CD14-positive monocyte (primary cell): ENCODE results near the gene MEOX1. TPM values are rescaled to one million over a fixed set of nuclear protein-coding genes. Genes with fewer than 3 reads are reported as not detected.

Experiments used
- DNase-seq, 3 donors: peaks; one replicate each; pipeline ENCODE4 v3.0.0-alpha.2; 2011 to 2022
- H2AFZ ChIP-seq: 2 replicates; pipeline ENCODE4 v1.6.0; 2012; ENCODE audit warnings: mild to moderate bottlenecking, low read depth, low read length, inconsistent platforms; ENCODE audit not compliant: insufficient read depth, poor library complexity, severe bottlenecking
- H3K27ac ChIP-seq, 2 donors: 1 replicate in 1 of 2; 2 replicates in 1 of 2; pipeline ENCODE4 v1.5.1; 2012 to 2013; ENCODE audit warnings: low read length in 2 of 2, control low read depth in 1 of 2, inconsistent platforms in 1 of 2, low read depth in 1 of 2, mild to moderate bottlenecking in 1 of 2
- H3K27me3 ChIP-seq, 2 donors: one replicate each; pipeline versions ENCODE4 v1.6.0 to v1.6.1; 2011 to 2013; ENCODE audit warnings: low read length in 2 of 2; ENCODE audit not compliant: control insufficient read depth in 2 of 2, insufficient read depth in 2 of 2
- H3K36me3 ChIP-seq, 2 donors: replicated peaks in 1 of 2; 1 replicate in 1 of 2; 2 replicates in 1 of 2; pipeline versions ENCODE4 v1.5.1 to v1.6.1; 2012 to 2013; ENCODE audit warnings: low read length in 2 of 2, control low read depth in 1 of 2, inconsistent platforms in 1 of 2, mild to moderate bottlenecking in 1 of 2; ENCODE audit not compliant: insufficient read depth in 2 of 2, control insufficient read depth in 1 of 2
- H3K4me1 ChIP-seq, 2 donors: 1 replicate in 1 of 2; 2 replicates in 1 of 2; pipeline versions ENCODE4 v1.5.1 to v1.6.1; 2012 to 2013; ENCODE audit warnings: low read length in 2 of 2, control low read depth in 1 of 2, inconsistent platforms in 1 of 2, mild to moderate bottlenecking in 1 of 2, moderate library complexity in 1 of 2; ENCODE audit not compliant: insufficient read depth in 2 of 2, control insufficient read depth in 1 of 2
- H3K4me2 ChIP-seq: replicated peaks from 2 replicates; pipeline ENCODE3; 2012; ENCODE audit warnings: low read length, moderate library complexity, mild to moderate bottlenecking; ENCODE audit not compliant: poor library complexity, severe bottlenecking; ENCODE audit errors: extremely low read depth
- H3K4me3 ChIP-seq, 3 experiments: fragments of 200-600 bp in 1 of 3; sonication (generic) in 1 of 3; replicated peaks in 1 of 3; 1 replicate in 2 of 3; 2 replicates in 1 of 3; pipeline ENCODE4 v1.5.1; 2011 to 2013; ENCODE audit warnings: low read length in 3 of 3, mild to moderate bottlenecking in 3 of 3, control low read depth in 2 of 3, low read depth in 2 of 3, inconsistent platforms in 1 of 3, moderate library complexity in 1 of 3
- H3K79me2 ChIP-seq: 2 replicates; pipeline ENCODE4 v1.6.0; 2012; ENCODE audit warnings: mild to moderate bottlenecking, control low read depth, inconsistent platforms, low read length, moderate library complexity; ENCODE audit not compliant: insufficient read depth
- H3K9ac ChIP-seq: 2 replicates; pipeline ENCODE4 v1.6.0; 2017; ENCODE audit warnings: low read length, mild to moderate bottlenecking; ENCODE audit not compliant: insufficient read depth, poor library complexity, severe bottlenecking
- H3K9me3 ChIP-seq, 2 donors: replicated peaks in 1 of 2; 1 replicate in 1 of 2; 2 replicates in 1 of 2; pipeline versions ENCODE4 v1.5.1 to v1.6.1; 2012 to 2013; ENCODE audit warnings: low read length in 2 of 2, control low read depth in 1 of 2; ENCODE audit not compliant: control insufficient read depth in 1 of 2, insufficient read depth in 1 of 2
- H4K20me1 ChIP-seq: 2 replicates; pipeline ENCODE4 v1.6.0; 2012; ENCODE audit warnings: mild to moderate bottlenecking, low read length, control low read depth, moderate library complexity; ENCODE audit not compliant: insufficient read depth
- H3K27ac Mint-ChIP-seq, 7 donors: one replicate each; pipeline ENCODE4 v1.8.0; 2020; ENCODE audit warnings: mild to moderate bottlenecking in 7 of 7, mixed read lengths in 7 of 7, moderate library complexity in 6 of 7, inconsistent platforms in 2 of 7
- H3K27me3 Mint-ChIP-seq, 3 donors: one replicate each; pipeline ENCODE4 v1.8.0; 2021 to 2022; ENCODE audit warnings: low read depth in 3 of 3, mild to moderate bottlenecking in 3 of 3, mixed read lengths in 3 of 3, moderate library complexity in 3 of 3, inconsistent platforms in 1 of 3
- H3K36me3 Mint-ChIP-seq, 2 donors: one replicate each; pipeline ENCODE4 v1.8.0; 2020; ENCODE audit warnings: mixed read lengths in 2 of 2, inconsistent platforms in 1 of 2, mild to moderate bottlenecking in 1 of 2
- H3K4me1 Mint-ChIP-seq: one replicate; pipeline ENCODE4 v1.8.0; 2020; ENCODE audit warnings: mild to moderate bottlenecking, mixed read lengths
- H3K4me3 Mint-ChIP-seq, 2 donors: one replicate each; pipeline ENCODE4 v1.8.0; 2020; ENCODE audit warnings: mild to moderate bottlenecking in 2 of 2, mixed read lengths in 2 of 2, moderate library complexity in 1 of 2
- H3K9me3 Mint-ChIP-seq, 7 donors: one replicate each; pipeline ENCODE4 v1.8.0; 2020 to 2022; ENCODE audit warnings: mixed read lengths in 7 of 7, mild to moderate bottlenecking in 6 of 7, moderate library complexity in 6 of 7, inconsistent platforms in 2 of 7
- WGBS: methylation state at CpG from one replicate; pipeline ENCODE4 v1.1.5; 2013; ENCODE audit warnings: missing lambda C conversion rate; ENCODE audit not compliant: insufficient coverage; 5-methylcytosine and 5-hydroxymethylcytosine counted together
- intact Hi-C, 2 donors: fragments of 100-400 bp; cut with micrococcal nuclease; formaldehyde crosslinking; loops; one replicate each; pipeline versions ENCODE4 v1.15.0 to v1.15.1; 2023
- polyA plus RNA-seq, 3 donors: library from polyadenylated mRNA; depleted of rRNA in 1 of 3; unstranded in 2 of 3; stranded (reverse) in 1 of 3; fragments of 300-500 nt in 2 of 3; fragments of >200 nt in 1 of 3; fragmentation: Illumina TruSeq in 2 of 3; gene quantifications; 1 replicate in 2 of 3; 2 replicates in 1 of 3; pipeline ENCODE4 v1.2.3, GENCODE V29; 2012 to 2021
- small RNA-seq: library from RNA; depleted of rRNA; stranded (forward); fragments of <200 nt; gene quantifications from one replicate; pipeline ENCODE3, GENCODE V24; 2012; ENCODE audit warnings: low read depth; ENCODE audit not compliant: insufficient read length
- TF ChIP-seq, protein P1 (sequence below): fragments of 200-600 bp; IDR thresholded peaks from one replicate; pipeline ENCODE4 v1.8.0; 2022; ENCODE audit warnings: antibody characterized with exemption, mild to moderate bottlenecking

Gene MEOX1
- polyA plus RNA-seq, 3 donors, result 0.06 TPM; not detected in 2

DNA sequence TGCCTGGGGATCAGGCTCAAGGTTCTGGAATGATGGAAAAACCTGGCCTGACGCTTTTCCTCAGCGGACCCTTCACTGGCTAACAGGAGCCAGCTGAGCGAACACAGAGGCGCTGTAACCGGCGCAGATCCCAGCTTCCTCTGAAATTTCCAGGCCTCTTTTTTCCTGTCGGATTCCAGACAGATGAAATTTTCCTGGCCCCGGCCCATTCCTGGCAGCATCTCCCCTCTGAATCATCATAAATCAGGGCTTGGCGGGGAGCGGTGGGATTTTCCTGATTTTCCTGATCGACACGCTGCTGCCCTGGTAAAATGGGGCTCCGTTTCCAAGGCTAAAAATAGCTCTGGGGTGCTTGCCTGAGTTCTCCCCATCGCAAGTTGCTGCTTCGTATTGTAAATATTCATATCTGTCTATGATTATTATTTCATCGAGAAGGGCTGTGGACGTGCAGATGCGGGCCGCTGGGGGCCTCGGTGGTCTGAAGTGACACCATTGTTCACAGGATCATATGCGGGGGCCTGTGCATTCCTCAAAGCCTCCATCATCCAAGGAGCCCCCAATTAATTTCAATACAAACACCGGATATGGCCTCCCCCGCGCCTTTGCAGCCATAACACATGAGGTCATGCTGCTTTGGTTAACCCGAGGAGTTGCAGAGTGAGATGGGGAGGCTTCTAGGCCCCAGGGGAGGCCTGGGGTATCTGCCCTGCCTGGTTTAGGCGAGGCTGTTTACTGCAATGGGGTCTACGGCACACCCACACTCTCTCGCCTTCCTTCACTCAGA is 69.8 kb downstream of the MEOX1 start:
- no peak for DNase-seq
- TF ChIP-seq, protein P1, sequence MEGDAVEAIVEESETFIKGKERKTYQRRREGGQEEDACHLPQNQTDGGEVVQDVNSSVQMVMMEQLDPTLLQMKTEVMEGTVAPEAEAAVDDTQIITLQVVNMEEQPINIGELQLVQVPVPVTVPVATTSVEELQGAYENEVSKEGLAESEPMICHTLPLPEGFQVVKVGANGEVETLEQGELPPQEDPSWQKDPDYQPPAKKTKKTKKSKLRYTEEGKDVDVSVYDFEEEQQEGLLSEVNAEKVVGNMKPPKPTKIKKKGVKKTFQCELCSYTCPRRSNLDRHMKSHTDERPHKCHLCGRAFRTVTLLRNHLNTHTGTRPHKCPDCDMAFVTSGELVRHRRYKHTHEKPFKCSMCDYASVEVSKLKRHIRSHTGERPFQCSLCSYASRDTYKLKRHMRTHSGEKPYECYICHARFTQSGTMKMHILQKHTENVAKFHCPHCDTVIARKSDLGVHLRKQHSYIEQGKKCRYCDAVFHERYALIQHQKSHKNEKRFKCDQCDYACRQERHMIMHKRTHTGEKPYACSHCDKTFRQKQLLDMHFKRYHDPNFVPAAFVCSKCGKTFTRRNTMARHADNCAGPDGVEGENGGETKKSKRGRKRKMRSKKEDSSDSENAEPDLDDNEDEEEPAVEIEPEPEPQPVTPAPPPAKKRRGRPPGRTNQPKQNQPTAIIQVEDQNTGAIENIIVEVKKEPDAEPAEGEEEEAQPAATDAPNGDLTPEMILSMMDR, result no peak
- 94% methylated on average over 22 of the region's 28 CpGs for WGBS
- H3K4me3 Mint-ChIP-seq, result no peak overlapping the region
- intact Hi-C loops, result no loop called here
- H3K27ac Mint-ChIP-seq, result no peak overlapping the region
- Histone ChIP-seq H4K20me1 (no peaks in the 10 kb centered on the region), H3K4me3 (no peak overlapping the region), H3K4me1 (no peaks in the 10 kb centered on the region), H2AFZ (no peak overlapping the region), H3K9ac (no peak overlapping the region), H3K36me3 (no peaks in the 10 kb centered on the region), H3K9me3 (peaks cover 5 to 9% of the 10 kb centered on the region in 2 donors), H3K79me2 (no peaks in the 10 kb centered on the region), H3K27me3 (no peaks in the 10 kb centered on the region), H3K27ac (no peak overlapping the region), H3K4me2 (no peak overlapping the region)
- peaks cover 6 to 11% (median 9%) of the 10 kb centered on the region in 3 donors for H3K27me3 Mint-ChIP-seq
- no peaks in the 10 kb centered on the region for H3K4me1 Mint-ChIP-seq
- H3K36me3 Mint-ChIP-seq, result no peaks in the 10 kb centered on the region
- peaks cover 5 to 12% (median 9%) of the 10 kb centered on the region in 7 donors for H3K9me3 Mint-ChIP-seq

DNA sequence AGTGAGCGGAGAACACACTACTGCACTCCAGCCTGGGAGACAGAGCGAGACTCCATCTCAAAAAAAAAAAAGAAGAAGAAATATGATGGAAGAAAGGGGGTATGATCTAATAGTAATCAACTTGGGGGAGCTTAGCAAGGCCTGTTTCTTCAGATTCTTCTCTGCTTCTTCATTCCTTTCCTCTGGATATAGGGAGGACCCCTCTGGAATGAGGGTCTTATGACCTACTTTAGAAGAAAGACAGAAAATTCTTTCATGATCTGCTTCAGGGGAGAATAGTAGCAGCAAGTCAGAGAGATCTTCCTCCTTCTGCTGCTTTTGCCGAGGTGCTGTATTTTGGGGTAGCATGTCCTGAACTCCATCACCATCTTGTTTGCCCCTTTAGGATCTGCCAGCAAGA is 70.7 kb downstream of the MEOX1 start:
- Mint-ChIP-seq H3K4me3 (no peak overlapping the region), H3K4me1 (no peaks in the 10 kb centered on the region), H3K9me3 (peaks cover 5 to 12% (median 9%) of the 10 kb centered on the region in 7 donors), H3K36me3 (no peaks in the 10 kb centered on the region), H3K27ac (no peak overlapping the region), H3K27me3 (peaks cover 2 to 7% (median 6%) of the 10 kb centered on the region in 3 donors)
- TF ChIP-seq, protein P1, result no peak
- Histone ChIP-seq H3K36me3 (no peaks in the 10 kb centered on the region), H3K4me3 (no peak overlapping the region), H4K20me1 (no peaks in the 10 kb centered on the region), H3K9ac (no peak overlapping the region), H2AFZ (no peak overlapping the region), H3K9me3 (peaks cover 5 to 9% of the 10 kb centered on the region in 2 donors), H3K79me2 (no peaks in the 10 kb centered on the region), H3K27me3 (no peaks in the 10 kb centered on the region), H3K27ac (no peak overlapping the region), H3K4me2 (no peak overlapping the region), H3K4me1 (no peaks in the 10 kb centered on the region)
- intact Hi-C loops, result no loop called here
- WGBS, result no CpG with 5 or more reads among the region's 3 CpGs
- no peak for DNase-seq

Small RNA genes lying within 50 kb of the gene (small RNA-seq; reads per million reads assigned to genes)
- gene RF00017, result not detected

Other genes with a start within 250 kb of the MEOX1 start
- gene DHX8, start 177.9 kb downstream of the MEOX1 start, polyA plus RNA-seq, result 10 to 100 TPM; 21.8 to 35.6 (median 26.5) TPM
- not detected for gene ETV4, start 115.6 kb downstream of the MEOX1 start, polyA plus RNA-seq
- not detected for gene SOST, start 96.9 kb upstream of the MEOX1 start, polyA plus RNA-seq
- 10 to 100 TPM; 36.7 to 78.5 (median 58.9) TPM for gene DUSP3, start 117.1 kb upstream of the MEOX1 start, polyA plus RNA-seq
- under 1 TPM in 1 of 3 donors, not detected in 2; 0.07 TPM for gene CFAP97D1, start 118.5 kb upstream of the MEOX1 start, polyA plus RNA-seq
- gene MPP3, start 171.2 kb upstream of the MEOX1 start, polyA plus RNA-seq, result 1 to 10 TPM in 1 of 3 donors, not detected in 2; 1.5 TPM
- not detected for gene CD300LG, start 185.3 kb upstream of the MEOX1 start, polyA plus RNA-seq
- not detected for gene MPP2, start 245.6 kb upstream of the MEOX1 start, polyA plus RNA-seq